HG03521 (cell line): ENCODE data around the gene SAP30.

Experiments used
- ATAC-seq: cut with Tn5 transposase; IDR thresholded peaks from one replicate; pipeline ENCODE4 v1.9.1; 2021; ENCODE audit warnings: mild to moderate bottlenecking, moderate library complexity; ENCODE audit not compliant: unreplicated experiment

Gene SAP30

GRCh38 chr4:173370477-173371291 lies at the start of gene SAP30:
TSS of gene SAP30 (plus strand) at chr4:173370954. CDS start at chr4:173371183, 229 bp downstream.
- peak; percentile 68 for ATAC-seq

GRCh38 chr4:173325007-173325736 lies 45.6 kb upstream of the SAP30 start:
- ATAC-seq = no peak

- no peak for ATAC-seq
These were observed 42.4 kb upstream of the SAP30 start for GRCh38 chr4:173328236-173328901.

- ATAC-seq = no peak
These were observed 40.2 kb upstream of the SAP30 start for GRCh38 chr4:173330590-173330989.

GRCh38 chr4:173332021-173332487 lies 38.7 kb upstream of the SAP30 start:
- ATAC-seq = no peak

- no peak for ATAC-seq
These were observed 37.6 kb upstream of the SAP30 start for GRCh38 chr4:173332963-173333657.

GRCh38 chr4:173333658-173334084 lies 37.1 kb upstream of the SAP30 start:
- peak; percentile 1 for ATAC-seq

GRCh38 chr4:173334085-173334890 lies 36.5 kb upstream of the SAP30 start, which contains the start of gene HMGB2:
TSS of gene HMGB2 (minus strand) at chr4:173334358. CDS start at chr4:173333649, 709 bp downstream.
- ATAC-seq = peak; percentile 92

GRCh38 chr4:173334891-173335752 lies 35.6 kb upstream of the SAP30 start:
- ATAC-seq = peak; percentile 15

GRCh38 chr4:173337463-173337862 lies 33.3 kb upstream of the SAP30 start:
- ATAC-seq = no peak

GRCh38 chr4:173343832-173344397 lies 26.8 kb upstream of the SAP30 start:
- no peak for ATAC-seq

- ATAC-seq = no peak
These were observed 25.1 kb upstream of the SAP30 start for GRCh38 chr4:173345648-173346047.

GRCh38 chr4:173346074-173346473 lies 24.7 kb upstream of the SAP30 start:
- no peak for ATAC-seq

- no peak for ATAC-seq
These were observed 23.3 kb upstream of the SAP30 start for GRCh38 chr4:173347467-173347866.

- ATAC-seq = no peak
These were observed 12.8 kb upstream of the SAP30 start for GRCh38 chr4:173357939-173358338.

GRCh38 chr4:173360587-173361221 lies 10.1 kb upstream of the SAP30 start:
- no peak for ATAC-seq

- no peak for ATAC-seq
These were observed 8.1 kb upstream of the SAP30 start for GRCh38 chr4:173362666-173363065.

- ATAC-seq = no peak
These were observed 5.3 kb upstream of the SAP30 start for GRCh38 chr4:173365359-173365996.
